Ascending aorta (tissue), 2 donors: ENCODE measurements around the gene ZBTB34. TPM values are rescaled to one million over a fixed set of nuclear protein-coding genes. Genes with fewer than 3 reads are reported as not detected.

ENCODE experiments used
- DNase-seq, 2 donors: peaks; one replicate each; pipeline ENCODE4 v3.0.0-alpha.2; 2019; ENCODE audit warnings: low spot score in 2 of 2
- H3K27ac ChIP-seq, 2 donors: fragments of 200-600 bp; sonication (generic); one replicate each; pipeline ENCODE4 v1.5.1; 2016 to 2017; ENCODE audit warnings: mild to moderate bottlenecking in 1 of 2
- H3K27me3 ChIP-seq: fragments of 200-600 bp; sonication (generic); one replicate; pipeline ENCODE4 v1.5.1; 2017
- H3K36me3 ChIP-seq, 2 donors: fragments of 200-600 bp; sonication (generic); one replicate each; pipeline ENCODE4 v1.5.1; 2016
- H3K4me1 ChIP-seq, 2 donors: fragments of 200-600 bp; sonication (generic); one replicate each; pipeline ENCODE4 v1.5.1; 2016 to 2017; ENCODE audit warnings: mild to moderate bottlenecking in 1 of 2
- H3K4me3 ChIP-seq, 2 donors: fragments of 200-600 bp; sonication (generic); one replicate each; pipeline ENCODE4 v1.5.1; 2016 to 2017; ENCODE audit warnings: mild to moderate bottlenecking in 1 of 2
- H3K9me3 ChIP-seq, 2 donors: fragments of 200-600 bp; sonication (generic); one replicate each; pipeline ENCODE4 v1.5.1; 2016
- CTCF ChIP-seq, 3 experiments: fragments of 200-600 bp in 2 of 3; fragments of 450-650 bp in 1 of 3; sonication (generic) in 2 of 3; IDR thresholded peaks; one replicate each; pipeline ENCODE4 v1.5.1; 2016 to 2019; ENCODE audit warnings: antibody characterized with exemption in 3 of 3, mild to moderate bottlenecking in 1 of 3, moderate library complexity in 1 of 3
- intact Hi-C: fragments of 100-400 bp; cut with DNase I; formaldehyde crosslinking; loops from one replicate; pipeline ENCODE4 v1.15.1; 2023
- total RNA-seq: library from RNA; depleted of rRNA; stranded (reverse); fragments of >200 nt; gene quantifications from one replicate; pipeline ENCODE4 v1.1.0, GENCODE V29; 2016

Gene ZBTB34
- total RNA-seq, 1 donor from 2014 or later: 8.9 TPM

GRCh38 chr9:126879288-126879687 lies 18.8 kb downstream of the ZBTB34 start:
- H3K4me1 ChIP-seq: peaks cover 0 to 5% of the 10 kb centered on the region in 2 donors
- intact Hi-C loops: no loop called here
- no peaks in the 10 kb centered on the region for H3K27me3 ChIP-seq
- H3K9me3 ChIP-seq: no peaks in the 10 kb centered on the region
- H3K4me3 ChIP-seq: no peak overlapping the region
- peaks cover 20 to 25% of the 10 kb centered on the region in 2 donors for H3K36me3 ChIP-seq
- TF ChIP-seq CTCF (IDR thresholded peaks at IDR 0.05): no peak
- DNase-seq: no peak
- H3K27ac ChIP-seq: no peak overlapping the region

GRCh38 chr9:126880226-126880946 lies 19.9 kb downstream of the ZBTB34 start:
- peaks cover 0 to 5% of the 10 kb centered on the region in 2 donors for H3K4me1 ChIP-seq
- H3K27ac ChIP-seq: no peak overlapping the region
- no peak overlapping the region for H3K4me3 ChIP-seq
- H3K9me3 ChIP-seq: no peaks in the 10 kb centered on the region
- no peak for DNase-seq
- no peaks in the 10 kb centered on the region for H3K27me3 ChIP-seq
- TF ChIP-seq CTCF (IDR thresholded peaks at IDR 0.05): no peak
- H3K36me3 ChIP-seq: peaks cover 20 to 25% of the 10 kb centered on the region in 2 donors
- intact Hi-C loops: no loop called here

- intact Hi-C loops: no loop called here
- H3K36me3 ChIP-seq: peaks cover 20 to 25% of the 10 kb centered on the region in 2 donors
- H3K9me3 ChIP-seq: no peaks in the 10 kb centered on the region
- no peak overlapping the region for H3K27ac ChIP-seq
- H3K27me3 ChIP-seq: no peaks in the 10 kb centered on the region
- H3K4me3 ChIP-seq: no peak overlapping the region
- no peak for DNase-seq
- TF ChIP-seq CTCF (IDR thresholded peaks at IDR 0.05): no peak
- H3K4me1 ChIP-seq: peaks cover 0 to 5% of the 10 kb centered on the region in 2 donors
These were observed 20.5 kb downstream of the ZBTB34 start for GRCh38 chr9:126880947-126881332.

GRCh38 chr9:126882746-126883145 lies 22.3 kb downstream of the ZBTB34 start:
- Histone ChIP-seq H3K9me3 (no peaks in the 10 kb centered on the region), H3K27me3 (no peaks in the 10 kb centered on the region), H3K36me3 (peaks cover 20 to 25% of the 10 kb centered on the region in 2 donors), H3K4me1 (peaks cover 0 to 5% of the 10 kb centered on the region in 2 donors), H3K4me3 (no peak overlapping the region), H3K27ac (no peak overlapping the region)
- intact Hi-C loops: no loop called here
- DNase-seq: no peak
- no peak for TF ChIP-seq CTCF (IDR thresholded peaks at IDR 0.05)

GRCh38 chr9:126883636-126884035 lies 23.2 kb downstream of the ZBTB34 start:
- Histone ChIP-seq H3K27me3 (no peaks in the 10 kb centered on the region), H3K4me1 (peaks cover 0 to 5% of the 10 kb centered on the region in 2 donors), H3K36me3 (peaks cover 20 to 25% of the 10 kb centered on the region in 2 donors), H3K9me3 (no peaks in the 10 kb centered on the region), H3K4me3 (no peak overlapping the region), H3K27ac (no peak overlapping the region)
- DNase-seq: no peak
- TF ChIP-seq CTCF (IDR thresholded peaks at IDR 0.05): no peak
- intact Hi-C loops: no loop called here
